NCI-H1092 treated with DMSO at 0.1 percent for 48 hours (cell line): ENCODE measurements around the gene AFAP1L2.

Source experiments
- DNase-seq: peaks from one replicate; lab custom pipeline; 2025; lab: John Stamatoyannopoulos, UW

Gene AFAP1L2

GRCh38 chr10:114310346-114310745 lies 94.0 kb downstream of the AFAP1L2 start:
- no peak for DNase-seq

- no peak for DNase-seq
These were observed 95.0 kb downstream of the AFAP1L2 start for GRCh38 chr10:114309364-114309651.

GRCh38 chr10:114308531-114309363 lies 95.6 kb downstream of the AFAP1L2 start:
- peak; percentile 16 for DNase-seq

- no peak for DNase-seq
These were observed 96.6 kb downstream of the AFAP1L2 start for GRCh38 chr10:114307731-114308130.

- DNase-seq, result no peak
These were observed 98.0 kb downstream of the AFAP1L2 start for GRCh38 chr10:114306116-114306973.

- no peak for DNase-seq
These were observed 98.8 kb downstream of the AFAP1L2 start for GRCh38 chr10:114305521-114305925.

- DNase-seq, result peak; percentile 33
These were observed 99.5 kb downstream of the AFAP1L2 start for GRCh38 chr10:114304571-114305421.

GRCh38 chr10:114304017-114304570 lies 100.2 kb downstream of the AFAP1L2 start:
- peak; percentile 75 for DNase-seq

- no peak for DNase-seq
These were observed 100.7 kb downstream of the AFAP1L2 start for GRCh38 chr10:114303556-114303955.

- no peak for DNase-seq
These were observed 102.2 kb downstream of the AFAP1L2 start for GRCh38 chr10:114301951-114302710.

- no peak for DNase-seq
These were observed 103.1 kb downstream of the AFAP1L2 start for GRCh38 chr10:114301177-114301576.

- DNase-seq, result no peak
These were observed 104.2 kb downstream of the AFAP1L2 start for GRCh38 chr10:114300036-114300645.

- DNase-seq, result no peak
These were observed 107.1 kb downstream of the AFAP1L2 start for GRCh38 chr10:114297136-114297705.

GRCh38 chr10:114295393-114295792 lies 108.9 kb downstream of the AFAP1L2 start:
- DNase-seq, result no peak

- DNase-seq, result no peak
These were observed 109.8 kb downstream of the AFAP1L2 start for GRCh38 chr10:114294549-114294948.

GRCh38 chr10:114293075-114293474 lies 111.2 kb downstream of the AFAP1L2 start:
- no peak for DNase-seq

- DNase-seq, result no peak
These were observed 112.8 kb downstream of the AFAP1L2 start for GRCh38 chr10:114291516-114291915.

- DNase-seq, result no peak
These were observed 113.2 kb downstream of the AFAP1L2 start for GRCh38 chr10:114291076-114291475.

- no peak for DNase-seq
These were observed 114.3 kb downstream of the AFAP1L2 start for GRCh38 chr10:114290038-114290437.

- DNase-seq, result no peak
These were observed 115.2 kb downstream of the AFAP1L2 start for GRCh38 chr10:114289096-114289436.
